HG03097 (cell line): ENCODE results near the gene DDIT4.

Source experiments
- ATAC-seq: cut with Tn5 transposase; IDR thresholded peaks from one replicate; pipeline ENCODE4 v1.9.1; 2021; ENCODE audit not compliant: unreplicated experiment, low FRiP score

The DDIT4 gene

DNA sequence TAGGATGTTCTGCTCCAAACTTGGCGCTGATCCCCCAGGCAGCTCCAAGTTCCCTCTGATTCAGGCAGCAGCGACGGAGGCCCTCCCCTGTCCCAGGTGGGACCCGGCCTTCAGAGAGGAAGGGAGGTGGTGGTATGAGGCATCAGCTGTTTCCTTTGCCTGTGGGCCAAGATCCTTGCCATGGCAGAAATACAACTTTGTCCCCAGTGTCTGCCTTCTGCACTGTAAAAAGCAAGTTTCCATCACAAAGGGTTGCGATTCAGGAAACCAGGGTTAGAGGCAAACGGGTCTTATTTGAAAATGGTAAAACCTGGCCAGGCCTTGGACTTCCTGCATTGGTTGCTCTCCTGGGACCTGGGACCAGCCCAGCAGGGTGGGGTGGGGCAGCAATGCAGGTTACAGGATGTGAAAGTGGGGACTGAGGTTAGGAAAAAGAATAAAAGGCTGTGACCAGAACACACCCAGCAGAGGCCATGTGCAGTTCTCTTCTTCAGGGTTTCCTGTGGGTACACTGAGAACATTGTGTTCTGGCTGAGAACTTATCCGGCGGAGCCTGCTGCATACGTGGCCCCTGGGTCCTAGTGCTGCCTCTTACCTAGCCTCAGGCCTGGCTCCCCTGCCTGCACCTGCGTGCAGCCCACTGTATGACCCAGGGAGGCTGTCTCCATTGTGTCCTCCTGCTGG, 25.1 kb upstream of the DDIT4 start:
- peak; percentile 86 for ATAC-seq

DNA sequence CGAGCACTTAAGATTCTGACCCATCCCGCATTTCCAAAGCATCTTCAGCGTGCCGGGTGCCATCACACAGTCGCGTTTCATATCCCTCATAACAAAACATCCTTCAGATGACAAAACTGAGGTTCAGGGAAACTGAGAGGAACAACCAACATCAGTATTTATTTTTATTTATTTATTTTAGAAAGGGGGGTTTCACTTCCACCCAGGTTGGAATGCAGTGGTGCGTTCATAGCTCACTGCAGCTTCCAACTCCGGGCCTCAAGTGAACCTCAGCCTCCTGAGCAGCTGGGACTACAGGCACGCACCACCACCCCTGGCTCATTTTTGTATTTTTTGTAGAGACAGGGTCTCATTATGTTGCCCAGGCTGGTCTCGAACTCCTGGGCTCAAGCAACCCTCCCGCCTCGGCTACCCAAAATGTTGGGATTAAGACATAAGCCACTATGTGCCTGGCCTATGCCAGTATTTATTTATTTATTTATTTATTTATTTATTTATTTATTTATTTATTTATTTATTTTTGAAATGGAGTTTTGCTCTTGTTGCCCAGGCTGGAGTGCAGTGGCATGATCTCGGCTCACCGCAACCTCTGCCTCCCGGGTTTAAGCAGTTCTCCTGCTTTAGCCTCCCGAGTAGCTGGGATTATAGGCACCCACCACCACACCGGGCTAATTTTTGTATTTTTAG, 24.4 kb upstream of the DDIT4 start:
- peak; percentile 6 for ATAC-seq

DNA sequence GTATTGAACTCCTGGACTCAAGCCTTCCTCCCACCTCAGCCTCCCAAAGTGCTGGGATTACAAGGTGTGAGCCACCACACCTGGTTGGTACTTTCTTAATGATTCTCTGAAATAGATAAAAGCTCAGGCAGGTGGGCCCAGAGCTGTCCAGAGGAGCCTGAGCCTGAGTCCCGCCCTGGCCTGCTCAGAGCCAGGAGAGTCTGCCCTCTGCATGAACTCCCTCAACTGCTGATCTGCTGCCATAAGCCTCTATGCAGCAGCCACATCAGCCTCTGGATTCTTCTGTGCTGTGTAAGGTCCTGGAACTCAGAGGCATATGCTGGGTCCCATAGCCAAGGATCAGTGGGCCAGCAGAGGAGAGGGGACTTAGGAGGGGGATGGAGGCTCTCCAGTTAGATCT, 23.1 kb upstream of the DDIT4 start:
- ATAC-seq = no peak

DNA sequence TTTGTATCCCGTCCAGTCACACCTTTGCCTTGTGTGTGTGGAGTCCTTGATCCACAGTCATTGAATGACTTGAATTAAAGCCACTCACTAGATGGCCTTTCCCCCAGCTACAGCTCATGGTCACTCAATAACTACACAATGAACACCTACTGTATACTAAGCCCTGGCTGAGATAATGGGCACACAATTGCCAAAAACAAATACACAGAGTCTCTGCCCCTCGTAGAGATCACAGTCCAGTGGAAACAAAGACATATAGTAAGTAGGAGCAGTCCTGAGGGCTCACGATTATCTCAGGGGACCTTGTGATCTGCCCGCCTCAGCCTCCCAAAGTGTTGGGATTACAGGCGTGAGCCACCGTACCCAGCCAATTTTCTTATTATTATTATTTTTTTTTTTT, 22.1 kb upstream of the DDIT4 start:
- ATAC-seq = no peak

DNA sequence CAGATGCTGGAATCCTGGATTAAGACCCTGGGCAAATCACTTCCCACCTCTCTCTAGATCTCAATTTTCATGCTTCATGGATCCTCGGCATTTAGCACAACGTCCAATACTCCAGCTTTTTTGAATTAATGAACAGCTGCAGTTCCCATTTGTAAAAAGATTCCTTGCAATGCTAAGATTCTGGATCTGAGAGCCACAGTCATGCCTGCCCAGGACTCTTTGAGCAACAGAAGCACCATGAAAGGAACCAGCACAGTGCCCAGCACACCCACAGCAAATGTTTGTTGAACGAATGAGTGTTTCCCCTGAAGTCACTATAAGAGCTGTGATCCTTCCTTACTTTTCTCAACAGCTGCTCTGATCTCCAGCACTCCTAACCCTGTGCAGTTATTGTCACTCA, 20.8 kb upstream of the DDIT4 start:
- no peak for ATAC-seq

DNA sequence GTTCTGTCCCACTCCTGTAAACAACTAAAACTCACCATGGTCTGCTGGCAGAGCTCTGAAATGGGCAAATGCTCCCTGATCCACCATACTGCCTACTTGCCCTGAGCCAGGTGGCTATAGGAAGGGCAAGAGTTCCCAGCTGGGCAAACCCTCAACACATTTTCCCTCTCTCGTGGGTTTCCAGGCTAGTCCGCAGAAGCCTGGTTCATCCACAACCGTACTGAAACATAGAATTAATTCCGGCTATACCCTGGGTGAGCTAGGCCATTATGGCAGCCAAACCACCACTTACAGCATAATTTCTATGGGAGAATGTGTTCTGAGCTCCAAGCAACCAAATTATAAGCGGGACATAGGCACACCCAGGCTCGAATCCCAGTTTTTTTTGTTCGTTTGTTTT, 20.1 kb upstream of the DDIT4 start:
- no peak for ATAC-seq

DNA sequence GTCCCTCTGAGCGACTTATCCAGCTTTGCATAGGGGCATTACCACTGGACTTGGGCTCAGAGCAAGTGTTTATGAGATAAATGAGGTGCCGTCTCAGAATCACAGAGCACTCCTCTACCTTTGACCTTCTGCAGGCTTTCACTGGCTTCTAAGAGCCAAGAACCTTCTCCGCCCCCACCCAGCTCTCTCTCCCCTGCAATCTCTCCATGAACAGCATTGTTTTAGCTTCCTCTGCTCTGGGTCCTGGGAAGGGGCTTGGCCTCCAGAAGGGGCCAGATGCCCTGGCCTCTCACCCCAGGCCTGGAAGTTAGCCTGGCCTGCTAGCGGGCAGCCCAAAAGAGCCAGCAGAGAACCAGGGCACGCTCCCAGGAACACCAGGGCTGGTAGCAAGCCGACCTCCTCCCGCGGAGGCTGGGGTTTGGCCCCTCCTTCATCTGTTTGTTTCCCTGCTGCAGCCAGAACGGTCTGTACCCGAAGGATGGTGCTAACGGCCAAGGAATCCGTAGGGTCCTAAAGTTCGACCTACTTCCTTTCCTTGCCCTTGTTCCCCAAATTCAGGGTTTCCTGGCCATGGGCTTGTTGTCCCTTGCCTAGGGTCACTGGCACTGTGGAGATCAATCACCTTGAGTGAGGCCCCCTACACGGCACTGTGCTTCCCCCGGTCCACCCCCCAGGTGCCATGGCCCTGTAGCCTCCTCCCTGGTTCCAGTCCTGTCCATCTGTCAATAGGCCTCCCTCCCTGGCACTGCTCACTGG, 18.7 kb upstream of the DDIT4 start:
- ATAC-seq = no peak

GRCh38 chr10:72255977-72256729, 17.6 kb upstream of the DDIT4 start:
- no peak for ATAC-seq

DNA sequence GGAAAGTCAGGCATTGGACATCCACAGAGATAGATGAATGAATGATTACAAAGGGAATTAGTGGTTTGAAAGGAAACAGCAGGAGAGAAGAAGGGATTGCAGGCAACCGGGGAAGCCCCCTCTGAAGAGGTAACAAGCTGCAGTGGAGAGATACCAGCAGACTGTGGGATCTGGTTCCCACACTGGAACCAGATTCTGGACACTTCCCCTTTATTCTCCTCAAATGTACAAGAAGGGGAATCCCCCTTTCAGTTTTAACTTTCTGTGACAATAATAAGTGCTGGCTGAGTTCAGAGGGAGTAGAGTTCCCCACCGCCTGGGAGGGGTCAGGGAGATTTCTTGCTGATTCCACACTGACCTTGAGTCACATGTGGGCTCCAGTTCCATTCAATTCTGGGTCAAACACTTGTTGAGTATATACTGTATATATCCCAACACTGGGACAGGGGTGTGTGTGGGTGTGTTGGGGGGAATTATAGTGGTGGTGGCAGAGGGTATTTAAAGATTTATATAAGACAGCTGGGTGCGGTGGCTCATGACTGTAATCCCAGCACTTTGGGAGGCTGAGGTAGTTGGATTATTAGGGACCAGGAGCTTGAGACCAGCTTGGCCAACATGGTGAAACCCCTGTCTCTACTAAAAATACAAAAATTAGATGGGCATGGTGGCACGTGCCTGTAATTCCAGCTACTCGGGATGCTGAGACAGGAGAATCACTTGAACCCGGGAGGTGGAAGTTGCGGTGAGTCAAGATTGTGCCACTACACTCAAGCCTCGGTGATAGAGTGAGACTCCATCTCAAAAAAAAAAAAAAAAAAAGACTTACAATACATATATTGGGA, 16.5 kb upstream of the DDIT4 start:
- ATAC-seq = no peak

- ATAC-seq = no peak
Measured at GRCh38 chr10:72258617-72259016, 15.1 kb upstream of the DDIT4 start.

- ATAC-seq = no peak
Measured at GRCh38 chr10:72259491-72260238, 14.1 kb upstream of the DDIT4 start.

DNA sequence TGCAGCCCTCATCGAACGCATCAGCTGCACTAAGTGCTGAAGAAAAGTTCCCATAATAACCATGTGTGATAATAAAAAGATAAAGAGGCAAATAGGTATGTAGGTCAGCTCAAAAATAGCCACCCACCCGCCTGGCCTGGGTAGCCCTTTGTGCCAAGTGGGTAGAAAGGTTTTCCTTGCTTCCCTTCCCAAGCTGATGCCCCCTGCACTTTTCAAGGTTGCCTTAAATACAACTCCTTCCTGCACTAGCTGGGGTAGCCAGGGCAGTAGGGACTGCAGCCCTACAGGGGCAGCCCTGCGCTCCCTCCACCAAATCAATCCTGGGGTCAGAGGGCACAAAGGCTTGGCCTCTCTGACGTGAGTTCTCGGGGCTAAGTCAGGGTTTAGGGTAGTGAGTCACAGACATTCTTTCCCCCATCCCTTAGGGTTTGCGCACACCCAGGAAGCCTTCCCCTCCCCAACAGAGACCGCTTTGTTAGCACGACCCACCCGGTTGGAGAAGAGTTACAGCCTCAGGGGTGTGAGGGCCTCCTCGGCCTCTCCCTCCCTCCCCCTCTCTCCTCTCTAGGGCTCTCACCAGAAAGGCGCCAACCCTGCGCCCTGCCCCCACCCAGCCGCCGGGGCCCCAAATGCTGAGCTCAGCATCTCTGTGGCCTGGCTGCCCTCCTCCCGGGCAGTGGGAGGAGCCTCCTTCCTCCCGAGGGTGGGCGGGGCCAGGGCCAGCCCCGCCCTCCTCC, 13.3 kb upstream of the DDIT4 start:
- peak; percentile 63 for ATAC-seq

- ATAC-seq = peak; percentile 42
Measured at GRCh38 chr10:72260976-72261783, 12.5 kb upstream of the DDIT4 start.

DNA sequence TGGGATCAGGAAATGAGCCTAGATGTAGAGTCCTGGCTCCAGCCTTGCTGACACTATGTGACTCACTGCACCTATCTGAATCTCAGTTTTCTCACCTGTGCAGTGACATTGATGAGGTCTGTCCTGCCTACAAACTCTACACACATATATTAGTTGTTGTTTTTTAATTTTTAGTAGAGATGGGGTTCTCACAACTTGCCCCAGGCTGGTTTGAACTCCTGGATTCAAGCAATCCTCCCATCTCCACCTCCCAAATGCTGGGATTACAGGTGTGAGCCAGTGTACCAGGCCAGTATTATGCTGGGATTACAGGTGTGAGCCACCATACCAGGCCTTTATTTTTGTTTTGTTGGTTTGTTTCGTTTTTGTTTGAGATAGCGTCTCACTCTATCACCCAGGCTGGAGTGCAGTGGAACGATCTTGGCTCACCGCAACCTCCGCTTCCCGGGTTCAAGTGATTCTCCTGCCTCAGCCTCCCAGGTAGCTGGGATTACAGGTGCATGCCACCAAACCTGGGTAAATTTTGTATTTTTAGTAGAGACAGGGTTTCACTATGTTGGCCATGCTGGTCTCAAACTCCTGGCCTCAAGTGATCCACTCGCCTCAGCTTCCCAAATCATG, 11.8 kb upstream of the DDIT4 start:
- peak; percentile 11 for ATAC-seq

- ATAC-seq = no peak
Measured at GRCh38 chr10:72263613-72264241, 10.0 kb upstream of the DDIT4 start.

- ATAC-seq = no peak
Measured at GRCh38 chr10:72264536-72264935, 9.2 kb upstream of the DDIT4 start.

- no peak for ATAC-seq
Measured at GRCh38 chr10:72265508-72265907, 8.2 kb upstream of the DDIT4 start.
